ENCODE results near the gene POTEG. TPM values are rescaled to one million over a fixed set of nuclear protein-coding genes. Genes with fewer than 3 reads are reported as not detected.
"Not testable (repeated sequence)": the region's sequence is repeated elsewhere in the genome, so short reads cannot be mapped to it uniquely, and the experiment has no call there.

POTEG gene
- polyA plus RNA-seq, 1 donor (not counting 4 experiments of a cell fraction or from before 2014, with no cell fraction given): not detected

DNA sequence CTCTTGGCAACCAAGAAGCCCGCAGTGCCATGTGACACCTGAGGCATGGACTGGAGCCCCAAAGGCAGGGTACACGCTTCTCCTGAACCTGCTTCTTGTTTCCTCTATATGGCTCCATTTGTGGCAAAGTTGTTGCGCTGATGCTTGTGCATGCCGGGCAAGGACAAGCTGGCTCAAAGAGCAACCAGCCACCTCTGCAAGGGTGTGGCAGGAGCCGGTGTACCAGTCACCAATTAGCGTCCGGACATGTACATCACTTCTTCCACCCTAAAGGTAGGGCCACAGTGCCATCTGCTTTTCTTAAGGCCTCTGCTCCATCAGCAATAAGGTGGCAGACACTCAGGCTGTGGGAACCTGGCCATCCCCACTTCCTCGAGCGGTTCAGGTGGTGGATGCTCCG is 43.9 kb downstream of the POTEG start:
- H4K20me1 ChIP-seq (ENCODE audit: control insufficient read depth, extremely low read depth, insufficient read depth, low read length); H3K27ac ChIP-seq (ENCODE audit: control insufficient read depth, insufficient read depth, low read length); dilution Hi-C loops (cut with MboI; ENCODE audit: extremely low pct_ligation_motif_present, low sequenced_read_pairs); H3K4me2 ChIP-seq (ENCODE audit: control insufficient read depth, extremely low read depth, insufficient read depth, low read depth, low read length); H2AFZ ChIP-seq (ENCODE audit: control insufficient read depth, low read length); H3K4me3 ChIP-seq (ENCODE audit: control insufficient read depth in 2 of 3, extremely low read depth in 1 of 3, insufficient read depth in 2 of 3, low read depth in 1 of 3, low read length in 3 of 3); H3K4me1 ChIP-seq (ENCODE audit: control insufficient read depth, extremely low read depth, insufficient read depth, low read length); H3K36me3 ChIP-seq (ENCODE audit: control insufficient read depth in 2 of 2, extremely low read depth in 1 of 2, insufficient read depth in 2 of 2, low read length in 2 of 2); FAIRE-seq; H3K27me3 ChIP-seq (ENCODE audit: control insufficient read depth, extremely low read depth, insufficient read depth, low read length); H3K9me1 ChIP-seq (ENCODE audit: control insufficient read depth, extremely low read depth, insufficient read depth, low read length); H3K9me3 ChIP-seq (ENCODE audit: control insufficient read depth, low read depth, low read length); H3K79me2 ChIP-seq (ENCODE audit: control insufficient read depth, insufficient read depth, low read length); DNase-seq (ENCODE audit: low read depth, low spot score); H3K9ac ChIP-seq (ENCODE audit: control insufficient read depth, extremely low read depth, insufficient read depth, low read length): not testable (repeated sequence)

- FAIRE-seq; H3K4me3 ChIP-seq (ENCODE audit: control insufficient read depth in 2 of 3, extremely low read depth in 1 of 3, insufficient read depth in 2 of 3, low read depth in 1 of 3, low read length in 3 of 3); H3K4me1 ChIP-seq (ENCODE audit: control insufficient read depth, extremely low read depth, insufficient read depth, low read length); dilution Hi-C loops (cut with MboI; ENCODE audit: extremely low pct_ligation_motif_present, low sequenced_read_pairs); H2AFZ ChIP-seq (ENCODE audit: control insufficient read depth, low read length); H3K36me3 ChIP-seq (ENCODE audit: control insufficient read depth in 2 of 2, extremely low read depth in 1 of 2, insufficient read depth in 2 of 2, low read length in 2 of 2); H3K9me1 ChIP-seq (ENCODE audit: control insufficient read depth, extremely low read depth, insufficient read depth, low read length); H4K20me1 ChIP-seq (ENCODE audit: control insufficient read depth, extremely low read depth, insufficient read depth, low read length); H3K4me2 ChIP-seq (ENCODE audit: control insufficient read depth, extremely low read depth, insufficient read depth, low read depth, low read length); H3K9me3 ChIP-seq (ENCODE audit: control insufficient read depth, low read depth, low read length); H3K79me2 ChIP-seq (ENCODE audit: control insufficient read depth, insufficient read depth, low read length); H3K27me3 ChIP-seq (ENCODE audit: control insufficient read depth, extremely low read depth, insufficient read depth, low read length); DNase-seq (ENCODE audit: low read depth, low spot score); H3K27ac ChIP-seq (ENCODE audit: control insufficient read depth, insufficient read depth, low read length); H3K9ac ChIP-seq (ENCODE audit: control insufficient read depth, extremely low read depth, insufficient read depth, low read length): not testable (repeated sequence)
Measured at GRCh38 chr14:19388741-19389140, 45.4 kb downstream of the POTEG start.

DNA sequence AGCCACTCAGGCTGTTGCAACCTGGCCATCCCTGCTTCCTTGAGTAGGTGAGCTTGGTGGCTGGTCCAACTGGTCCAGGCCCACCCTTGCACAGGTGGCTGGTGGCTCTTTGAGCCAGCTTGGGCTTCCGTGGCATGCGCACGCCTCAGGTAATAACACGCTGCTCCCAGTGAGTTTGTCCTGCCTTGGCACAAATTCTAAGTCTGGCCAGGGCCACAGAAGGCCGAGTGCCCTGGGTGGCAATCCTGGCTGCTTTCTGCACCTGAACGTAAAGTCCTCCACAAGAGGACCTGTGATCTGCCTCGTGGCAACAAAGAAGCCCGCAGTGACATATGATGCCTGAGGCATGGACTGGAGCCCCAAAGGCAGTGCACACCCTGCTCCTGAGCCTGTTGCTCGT is 47.1 kb downstream of the POTEG start:
- DNase-seq (ENCODE audit: low read depth, low spot score); H3K4me1 ChIP-seq (ENCODE audit: control insufficient read depth, extremely low read depth, insufficient read depth, low read length); H3K4me2 ChIP-seq (ENCODE audit: control insufficient read depth, extremely low read depth, insufficient read depth, low read depth, low read length); H2AFZ ChIP-seq (ENCODE audit: control insufficient read depth, low read length); H4K20me1 ChIP-seq (ENCODE audit: control insufficient read depth, extremely low read depth, insufficient read depth, low read length); FAIRE-seq; H3K36me3 ChIP-seq (ENCODE audit: control insufficient read depth in 2 of 2, extremely low read depth in 1 of 2, insufficient read depth in 2 of 2, low read length in 2 of 2); H3K27ac ChIP-seq (ENCODE audit: control insufficient read depth, insufficient read depth, low read length); H3K4me3 ChIP-seq (ENCODE audit: control insufficient read depth in 2 of 3, extremely low read depth in 1 of 3, insufficient read depth in 2 of 3, low read depth in 1 of 3, low read length in 3 of 3); H3K9me3 ChIP-seq (ENCODE audit: control insufficient read depth, low read depth, low read length); H3K9ac ChIP-seq (ENCODE audit: control insufficient read depth, extremely low read depth, insufficient read depth, low read length); H3K27me3 ChIP-seq (ENCODE audit: control insufficient read depth, extremely low read depth, insufficient read depth, low read length); H3K9me1 ChIP-seq (ENCODE audit: control insufficient read depth, extremely low read depth, insufficient read depth, low read length); H3K79me2 ChIP-seq (ENCODE audit: control insufficient read depth, insufficient read depth, low read length); dilution Hi-C loops (cut with MboI; ENCODE audit: extremely low pct_ligation_motif_present, low sequenced_read_pairs): not testable (repeated sequence)

DNA sequence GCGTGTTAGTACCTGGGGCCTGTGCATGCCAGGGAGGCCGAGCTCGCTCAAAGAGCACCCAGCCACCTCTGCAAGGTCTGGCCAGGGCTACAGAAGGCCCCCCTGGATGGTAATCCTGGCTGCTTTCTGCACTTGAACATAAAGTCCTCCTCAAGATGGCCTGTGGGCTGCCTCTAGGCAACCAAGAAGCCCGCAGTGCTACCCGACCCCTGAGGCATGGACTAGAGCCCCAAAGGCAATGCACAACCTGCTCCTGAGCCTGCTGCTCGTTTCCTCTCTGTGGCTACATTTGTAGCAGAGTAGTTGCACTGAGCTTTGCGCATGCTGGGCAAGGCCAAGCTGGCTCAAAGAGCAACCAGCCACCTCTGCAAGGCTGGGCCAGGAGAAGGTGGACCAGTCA is 47.8 kb downstream of the POTEG start:
- H2AFZ ChIP-seq (ENCODE audit: control insufficient read depth, low read length); DNase-seq (ENCODE audit: low read depth, low spot score); H3K4me1 ChIP-seq (ENCODE audit: control insufficient read depth, extremely low read depth, insufficient read depth, low read length); H4K20me1 ChIP-seq (ENCODE audit: control insufficient read depth, extremely low read depth, insufficient read depth, low read length); FAIRE-seq; dilution Hi-C loops (cut with MboI; ENCODE audit: extremely low pct_ligation_motif_present, low sequenced_read_pairs); H3K4me2 ChIP-seq (ENCODE audit: control insufficient read depth, extremely low read depth, insufficient read depth, low read depth, low read length); H3K9me1 ChIP-seq (ENCODE audit: control insufficient read depth, extremely low read depth, insufficient read depth, low read length); H3K9ac ChIP-seq (ENCODE audit: control insufficient read depth, extremely low read depth, insufficient read depth, low read length); H3K27me3 ChIP-seq (ENCODE audit: control insufficient read depth, extremely low read depth, insufficient read depth, low read length); H3K9me3 ChIP-seq (ENCODE audit: control insufficient read depth, low read depth, low read length); H3K4me3 ChIP-seq (ENCODE audit: control insufficient read depth in 2 of 3, extremely low read depth in 1 of 3, insufficient read depth in 2 of 3, low read depth in 1 of 3, low read length in 3 of 3); H3K36me3 ChIP-seq (ENCODE audit: control insufficient read depth in 2 of 2, extremely low read depth in 1 of 2, insufficient read depth in 2 of 2, low read length in 2 of 2); H3K79me2 ChIP-seq (ENCODE audit: control insufficient read depth, insufficient read depth, low read length); H3K27ac ChIP-seq (ENCODE audit: control insufficient read depth, insufficient read depth, low read length): not testable (repeated sequence)

GRCh38 chr14:19384088-19384781 is 49.9 kb downstream of the POTEG start:
- H2AFZ ChIP-seq (ENCODE audit: control insufficient read depth, low read length); H3K9me1 ChIP-seq (ENCODE audit: control insufficient read depth, extremely low read depth, insufficient read depth, low read length); dilution Hi-C loops (cut with MboI; ENCODE audit: extremely low pct_ligation_motif_present, low sequenced_read_pairs); DNase-seq (ENCODE audit: low read depth, low spot score); H3K36me3 ChIP-seq (ENCODE audit: control insufficient read depth in 2 of 2, extremely low read depth in 1 of 2, insufficient read depth in 2 of 2, low read length in 2 of 2); H3K27me3 ChIP-seq (ENCODE audit: control insufficient read depth, extremely low read depth, insufficient read depth, low read length); H3K79me2 ChIP-seq (ENCODE audit: control insufficient read depth, insufficient read depth, low read length); H3K27ac ChIP-seq (ENCODE audit: control insufficient read depth, insufficient read depth, low read length); H3K4me2 ChIP-seq (ENCODE audit: control insufficient read depth, extremely low read depth, insufficient read depth, low read depth, low read length); H3K9me3 ChIP-seq (ENCODE audit: control insufficient read depth, low read depth, low read length); H3K4me1 ChIP-seq (ENCODE audit: control insufficient read depth, extremely low read depth, insufficient read depth, low read length); H4K20me1 ChIP-seq (ENCODE audit: control insufficient read depth, extremely low read depth, insufficient read depth, low read length); H3K9ac ChIP-seq (ENCODE audit: control insufficient read depth, extremely low read depth, insufficient read depth, low read length); FAIRE-seq; H3K4me3 ChIP-seq (ENCODE audit: control insufficient read depth in 2 of 3, extremely low read depth in 1 of 3, insufficient read depth in 2 of 3, low read depth in 1 of 3, low read length in 3 of 3): not testable (repeated sequence)
